Measurements from ENCODE around the gene MEGF11. TPM values are rescaled to one million over a fixed set of nuclear protein-coding genes. Genes with fewer than 3 reads are reported as not detected.

Gene MEGF11
- total and polyA plus RNA-seq, 7 donors = 0.04 to 0.05 TPM; not detected in 5

GRCh38 chr15:66065325-66065724 lies 188.2 kb downstream of the MEGF11 start:
- Histone ChIP-seq H3K4me3 (no peak overlapping the region), H3K27ac (no peak overlapping the region), H3K4me1 (no peaks in the 10 kb centered on the region), H3K36me3 (ENCODE audit: insufficient read depth in 1 of 2, low read depth in 1 of 2) (no peaks in the 10 kb centered on the region), H3K9me3 (no peaks in the 10 kb centered on the region), H3K27me3 (ENCODE audit: insufficient read depth in 3 of 3, low read length in 2 of 3) (no peaks in the 10 kb centered on the region)
- 59 to 63% (median 60%) methylated on average over 6 of the region's 6 CpGs for WGBS, 3 donors
- intact Hi-C loops (cut with DNase I) = no loop called here
- ATAC-seq (no peak), DNase-seq (no peak)
- TF ChIP-seq, protein P1, sequence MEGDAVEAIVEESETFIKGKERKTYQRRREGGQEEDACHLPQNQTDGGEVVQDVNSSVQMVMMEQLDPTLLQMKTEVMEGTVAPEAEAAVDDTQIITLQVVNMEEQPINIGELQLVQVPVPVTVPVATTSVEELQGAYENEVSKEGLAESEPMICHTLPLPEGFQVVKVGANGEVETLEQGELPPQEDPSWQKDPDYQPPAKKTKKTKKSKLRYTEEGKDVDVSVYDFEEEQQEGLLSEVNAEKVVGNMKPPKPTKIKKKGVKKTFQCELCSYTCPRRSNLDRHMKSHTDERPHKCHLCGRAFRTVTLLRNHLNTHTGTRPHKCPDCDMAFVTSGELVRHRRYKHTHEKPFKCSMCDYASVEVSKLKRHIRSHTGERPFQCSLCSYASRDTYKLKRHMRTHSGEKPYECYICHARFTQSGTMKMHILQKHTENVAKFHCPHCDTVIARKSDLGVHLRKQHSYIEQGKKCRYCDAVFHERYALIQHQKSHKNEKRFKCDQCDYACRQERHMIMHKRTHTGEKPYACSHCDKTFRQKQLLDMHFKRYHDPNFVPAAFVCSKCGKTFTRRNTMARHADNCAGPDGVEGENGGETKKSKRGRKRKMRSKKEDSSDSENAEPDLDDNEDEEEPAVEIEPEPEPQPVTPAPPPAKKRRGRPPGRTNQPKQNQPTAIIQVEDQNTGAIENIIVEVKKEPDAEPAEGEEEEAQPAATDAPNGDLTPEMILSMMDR (IDR thresholded peaks at IDR 0.05) = no peak

- no peak for ATAC-seq
- intact Hi-C loops (cut with DNase I) = no loop called here
- no peak overlapping the region for H3K27ac ChIP-seq
- no peaks in the 10 kb centered on the region for H3K36me3 ChIP-seq (ENCODE audit: insufficient read depth in 1 of 2, low read depth in 1 of 2)
- TF ChIP-seq, protein P1 (IDR thresholded peaks at IDR 0.05) = no peak
- H3K9me3 ChIP-seq = no peaks in the 10 kb centered on the region
- H3K4me1 ChIP-seq = no peaks in the 10 kb centered on the region
- DNase-seq = no peak
- H3K4me3 ChIP-seq = no peak overlapping the region
- H3K27me3 ChIP-seq (ENCODE audit: insufficient read depth in 3 of 3, low read length in 2 of 3) = no peaks in the 10 kb centered on the region
These were observed 190.4 kb downstream of the MEGF11 start for GRCh38 chr15:66063147-66063546.

DNA sequence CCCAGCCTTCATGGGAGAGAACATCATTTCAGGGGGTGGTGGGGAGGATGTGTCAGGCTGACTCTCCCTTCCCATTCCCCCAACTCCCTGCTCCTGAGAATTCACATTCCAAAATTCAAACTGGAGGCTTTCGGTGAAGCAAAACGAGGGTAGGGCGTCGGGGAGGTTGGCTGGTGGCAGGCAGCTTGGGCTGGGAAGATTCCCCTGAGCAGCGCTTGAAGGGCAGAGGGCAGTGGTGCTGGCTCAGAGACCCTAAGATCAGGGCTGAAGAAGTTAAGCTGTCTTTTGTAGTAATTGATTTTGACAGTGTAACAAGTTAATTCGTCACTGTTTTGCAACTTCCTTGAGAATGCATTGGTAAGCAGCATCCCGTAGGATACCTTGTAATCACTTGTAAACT lies 196.5 kb downstream of the MEGF11 start:
- Histone ChIP-seq H3K27me3 (ENCODE audit: insufficient read depth in 3 of 3, low read length in 2 of 3) (no peaks in the 10 kb centered on the region), H3K4me1 (no peaks in the 10 kb centered on the region), H3K36me3 (ENCODE audit: insufficient read depth in 1 of 2, low read depth in 1 of 2) (no peaks in the 10 kb centered on the region), H3K9me3 (no peaks in the 10 kb centered on the region), H3K27ac (no peak overlapping the region), H3K4me3 (no peak overlapping the region)
- intact Hi-C loops (cut with DNase I) = no loop called here
- ATAC-seq (no peak), DNase-seq (no peak)
- TF ChIP-seq, protein P1 (IDR thresholded peaks at IDR 0.05) = no peak
- 52 to 65% (median 56%) methylated on average over 7 of the region's 7 CpGs for WGBS, 3 donors

DNA sequence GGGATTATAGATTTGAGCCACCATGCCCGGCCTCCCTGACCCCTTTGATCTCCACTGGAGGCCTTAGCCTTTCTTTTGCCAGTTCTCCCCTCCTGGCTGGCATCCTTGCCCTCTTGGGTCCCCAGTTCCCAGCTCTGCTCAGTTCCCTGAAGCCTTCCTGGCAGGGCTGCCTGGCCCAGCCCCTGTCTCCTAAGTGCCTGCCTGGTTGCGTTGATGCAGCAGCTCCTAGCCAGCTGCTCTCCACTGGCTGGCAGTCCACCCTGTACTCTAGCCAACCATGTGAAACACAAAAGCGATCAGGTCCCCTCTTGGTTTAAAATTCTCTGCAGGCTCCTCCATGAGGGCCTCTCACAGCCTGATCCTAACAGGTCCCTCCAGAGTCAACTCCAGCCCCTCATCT lies 199.6 kb downstream of the MEGF11 start:
- no peak overlapping the region for H3K27ac ChIP-seq
- ATAC-seq = peak in 1 of 4 donors; percentile 50
- TF ChIP-seq, protein P1 (IDR thresholded peaks at IDR 0.05) = no peak
- DNase-seq = no peak
- H3K27me3 ChIP-seq (ENCODE audit: insufficient read depth in 3 of 3, low read length in 2 of 3) = no peaks in the 10 kb centered on the region
- no peaks in the 10 kb centered on the region for H3K4me1 ChIP-seq
- no peak overlapping the region for H3K4me3 ChIP-seq
- WGBS, 3 donors = 40 to 49% (median 40%) methylated on average over 3 of the region's 3 CpGs
- no peaks in the 10 kb centered on the region for H3K36me3 ChIP-seq (ENCODE audit: insufficient read depth in 1 of 2, low read depth in 1 of 2)
- intact Hi-C loops (cut with DNase I) = no loop called here
- H3K9me3 ChIP-seq = no peaks in the 10 kb centered on the region

GRCh38 chr15:66051833-66052232 lies 201.7 kb downstream of the MEGF11 start:
- TF ChIP-seq, protein P1 (IDR thresholded peaks at IDR 0.05) = no peak
- 80 to 81% (median 80%) methylated on average over 7 of the region's 7 CpGs for WGBS, 3 donors

More at GRCh38 chr15:66051833-66052232, 201.7 kb downstream of the MEGF11 start:
- DNase-seq (no peak), ATAC-seq (no peak)
- H3K36me3 ChIP-seq (ENCODE audit: insufficient read depth in 1 of 2, low read depth in 1 of 2) = no peaks in the 10 kb centered on the region
- intact Hi-C loops (cut with DNase I) = no loop called here
- H3K9me3 ChIP-seq = no peaks in the 10 kb centered on the region
- peaks cover 6% of the 10 kb centered on the region for H3K4me1 ChIP-seq
- H3K27ac ChIP-seq = no peak overlapping the region
- H3K4me3 ChIP-seq = no peak overlapping the region
- no peaks in the 10 kb centered on the region for H3K27me3 ChIP-seq (ENCODE audit: insufficient read depth in 3 of 3, low read length in 2 of 3)
